Bronchial epithelial cell (primary cell): ENCODE data around the gene MYO1B. TPM values are rescaled to one million over a fixed set of nuclear protein-coding genes. Genes with fewer than 3 reads are reported as not detected.

Source experiments
- DNase-seq: peaks from one replicate; pipeline ENCODE4 v3.0.0-alpha.2; 2010; ENCODE audit warnings: low read depth
- FAIRE-seq: peaks from 2 replicates; lab custom pipeline; 2011; peaks lifted over from hg19 to GRCh38; lab: Jason Lieb, UNC
- H3K27me3 ChIP-seq: 2 replicates; pipeline ENCODE4 v1.5.1; 2011; ENCODE audit warnings: low read length; ENCODE audit not compliant: control insufficient read depth, insufficient read depth
- H3K36me3 ChIP-seq: 2 replicates; pipeline ENCODE4 v1.5.1; 2011; ENCODE audit warnings: low read length; ENCODE audit not compliant: control insufficient read depth, insufficient read depth
- H3K4me3 ChIP-seq: 2 replicates; pipeline ENCODE4 v1.5.1; 2011; ENCODE audit warnings: mild to moderate bottlenecking, low read depth, low read length, control low read depth
- total RNA-seq: library from RNA; depleted of rRNA; stranded (reverse); fragments of >200 nt; gene quantifications from 2 replicates; pipeline ENCODE4 v1.2.1, GENCODE V29; 2014
- TF ChIP-seq, protein P1 (sequence below): IDR thresholded peaks from 2 replicates; pipeline ENCODE4 v1.5.1; 2011; ENCODE audit warnings: mild to moderate bottlenecking, moderate library complexity, low read length, control low read depth, inconsistent platforms; ENCODE audit not compliant: insufficient read depth, severe bottlenecking

Gene MYO1B
- total RNA-seq, 1 donor from 2014 or later = 247 TPM

DNA sequence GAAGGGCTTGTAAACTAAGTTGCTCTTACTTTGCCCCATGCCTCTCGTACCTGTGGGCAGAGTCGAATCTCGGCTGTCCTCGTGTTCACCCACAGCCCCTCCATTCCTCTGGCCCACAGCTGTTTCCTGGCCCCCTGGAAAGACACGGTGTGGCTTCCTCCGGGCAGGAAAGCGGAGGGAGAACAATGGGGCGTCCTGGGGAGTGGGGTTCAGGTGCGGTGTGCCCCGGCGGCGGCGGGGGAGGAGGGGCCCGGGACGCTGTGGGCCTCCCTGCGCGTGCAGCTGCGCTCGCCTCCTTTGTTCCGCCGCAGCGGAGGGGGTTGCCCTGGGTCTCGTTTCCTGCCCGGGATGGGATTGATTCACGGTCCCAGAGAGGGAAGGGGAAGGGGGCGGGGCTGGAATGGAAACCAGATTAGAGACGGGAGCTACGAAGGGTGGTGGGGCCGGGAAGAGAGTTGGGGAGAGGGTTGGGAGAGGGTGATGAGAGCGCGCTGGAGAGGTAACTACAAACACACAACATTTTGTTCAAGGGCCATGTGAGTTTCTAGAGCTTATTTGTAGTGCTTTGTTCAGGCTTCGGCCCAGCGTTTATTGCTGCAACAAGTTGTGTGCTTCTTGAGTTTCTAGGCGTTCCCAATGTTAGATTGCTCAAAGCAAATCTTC lies 796 bp downstream of the MYO1B start:
- no peaks in the 10 kb centered on the region for H3K27me3 ChIP-seq
- DNase-seq = peak; percentile 54
- H3K36me3 ChIP-seq = peaks cover 4% of the 10 kb centered on the region
- FAIRE-seq = no peak
- peak overlapping the region; percentile 89 for H3K4me3 ChIP-seq
- TF ChIP-seq, protein P1, sequence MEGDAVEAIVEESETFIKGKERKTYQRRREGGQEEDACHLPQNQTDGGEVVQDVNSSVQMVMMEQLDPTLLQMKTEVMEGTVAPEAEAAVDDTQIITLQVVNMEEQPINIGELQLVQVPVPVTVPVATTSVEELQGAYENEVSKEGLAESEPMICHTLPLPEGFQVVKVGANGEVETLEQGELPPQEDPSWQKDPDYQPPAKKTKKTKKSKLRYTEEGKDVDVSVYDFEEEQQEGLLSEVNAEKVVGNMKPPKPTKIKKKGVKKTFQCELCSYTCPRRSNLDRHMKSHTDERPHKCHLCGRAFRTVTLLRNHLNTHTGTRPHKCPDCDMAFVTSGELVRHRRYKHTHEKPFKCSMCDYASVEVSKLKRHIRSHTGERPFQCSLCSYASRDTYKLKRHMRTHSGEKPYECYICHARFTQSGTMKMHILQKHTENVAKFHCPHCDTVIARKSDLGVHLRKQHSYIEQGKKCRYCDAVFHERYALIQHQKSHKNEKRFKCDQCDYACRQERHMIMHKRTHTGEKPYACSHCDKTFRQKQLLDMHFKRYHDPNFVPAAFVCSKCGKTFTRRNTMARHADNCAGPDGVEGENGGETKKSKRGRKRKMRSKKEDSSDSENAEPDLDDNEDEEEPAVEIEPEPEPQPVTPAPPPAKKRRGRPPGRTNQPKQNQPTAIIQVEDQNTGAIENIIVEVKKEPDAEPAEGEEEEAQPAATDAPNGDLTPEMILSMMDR = no peak

DNA sequence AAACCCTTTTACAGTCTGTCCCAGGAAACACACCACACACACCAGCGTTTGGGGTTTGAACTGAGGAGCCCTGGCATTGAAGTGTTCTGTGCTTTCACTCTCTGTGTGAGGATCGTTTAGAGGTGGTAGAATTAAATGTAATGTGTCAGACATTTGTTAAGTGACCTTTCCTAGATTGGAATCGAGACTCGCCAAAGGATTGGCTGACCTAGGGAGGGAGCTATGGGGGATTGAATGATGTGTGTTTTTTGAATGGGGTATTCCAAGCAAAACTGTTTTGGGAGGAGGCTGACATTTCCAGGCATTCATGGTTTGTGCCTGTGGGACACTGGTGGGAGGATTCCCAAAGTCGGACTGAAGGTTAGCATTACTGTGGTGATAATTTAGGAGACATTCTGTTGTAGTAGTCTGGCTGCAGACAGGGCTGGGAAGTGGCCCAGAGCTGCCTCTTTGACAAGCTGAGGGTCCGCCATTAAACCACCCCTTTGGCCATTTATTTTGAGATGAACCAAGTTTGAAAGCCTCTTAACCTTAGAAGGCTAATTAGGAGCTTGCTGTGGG lies 1.7 kb downstream of the MYO1B start:
- Histone ChIP-seq H3K36me3 (peaks cover 5% of the 10 kb centered on the region), H3K27me3 (no peaks in the 10 kb centered on the region), H3K4me3 (peak overlapping the region; percentile 89)
- no peak for DNase-seq
- TF ChIP-seq, protein P1 = no peak
- FAIRE-seq = no peak

DNA sequence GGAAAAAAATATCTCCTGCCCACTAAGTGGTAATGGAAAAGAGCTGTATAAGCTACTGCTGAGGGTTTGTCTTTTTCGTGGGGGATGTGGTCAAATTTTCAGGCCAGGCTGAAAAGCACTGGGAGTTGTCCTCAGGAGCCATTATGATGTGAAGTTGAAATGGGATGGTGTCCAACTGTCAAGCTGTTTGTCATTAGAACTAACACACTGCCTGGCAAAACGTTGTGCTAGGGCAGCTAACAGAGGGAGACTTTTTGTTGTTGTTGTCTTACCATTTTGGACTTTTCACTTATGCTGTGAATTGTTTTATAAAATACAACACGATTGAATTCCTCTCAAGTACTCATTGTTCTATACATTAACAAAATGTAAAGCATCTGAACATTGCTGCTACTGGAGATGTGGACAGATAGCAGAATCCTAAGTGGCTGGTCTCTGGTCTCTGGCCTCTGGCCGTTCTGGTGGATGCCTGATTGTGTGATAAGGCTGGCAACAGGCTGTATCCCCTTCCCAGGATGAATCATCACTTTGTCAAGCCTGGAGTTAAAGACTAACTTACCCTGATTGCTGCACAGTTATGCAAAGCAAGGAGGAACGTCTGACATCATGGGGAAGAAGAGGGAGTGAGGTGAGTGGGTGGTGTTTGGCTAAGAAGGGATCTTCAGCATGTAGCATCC lies 2.3 kb downstream of the MYO1B start:
- DNase-seq (peak; percentile 96), FAIRE-seq (no peak)
- peak overlapping the region; percentile 89 for H3K4me3 ChIP-seq
- peaks cover 5% of the 10 kb centered on the region for H3K36me3 ChIP-seq
- no peaks in the 10 kb centered on the region for H3K27me3 ChIP-seq
- TF ChIP-seq, protein P1 = no peak

DNA sequence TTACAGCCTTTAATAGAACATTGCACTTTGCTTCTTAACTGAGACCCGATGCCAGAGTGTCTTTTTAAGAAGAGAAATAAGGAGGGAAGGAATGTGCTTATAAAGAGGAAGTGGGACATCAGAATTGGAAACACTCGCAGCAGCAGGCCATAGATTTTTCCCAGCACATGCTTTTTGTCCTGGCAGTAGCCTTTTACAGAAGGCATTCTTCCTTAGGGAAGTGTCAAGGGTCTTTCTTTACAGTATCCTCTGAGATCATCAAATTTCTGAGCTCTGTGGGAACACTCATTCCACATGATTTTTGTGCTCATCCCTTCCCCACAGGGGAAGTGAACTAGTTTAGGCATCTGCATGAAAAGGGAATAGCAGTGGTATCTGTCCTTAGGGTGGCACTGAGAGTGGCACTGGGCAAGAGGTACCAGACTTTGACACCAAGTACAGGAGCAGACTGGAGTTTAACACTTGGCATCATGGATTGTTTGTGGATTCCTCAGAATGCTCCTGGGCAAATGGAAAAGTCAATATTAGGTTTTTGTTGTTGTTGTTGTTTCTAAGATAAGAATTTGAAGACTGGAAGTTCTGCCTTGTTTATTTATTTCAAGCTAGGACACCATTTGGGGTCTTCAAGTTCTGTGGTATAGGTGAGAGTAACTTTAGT lies 4.1 kb downstream of the MYO1B start:
- DNase-seq (no peak), FAIRE-seq (no peak)
- Histone ChIP-seq H3K36me3 (peaks cover 6% of the 10 kb centered on the region), H3K27me3 (no peaks in the 10 kb centered on the region), H3K4me3 (no peak overlapping the region)
- TF ChIP-seq, protein P1 = no peak

DNA sequence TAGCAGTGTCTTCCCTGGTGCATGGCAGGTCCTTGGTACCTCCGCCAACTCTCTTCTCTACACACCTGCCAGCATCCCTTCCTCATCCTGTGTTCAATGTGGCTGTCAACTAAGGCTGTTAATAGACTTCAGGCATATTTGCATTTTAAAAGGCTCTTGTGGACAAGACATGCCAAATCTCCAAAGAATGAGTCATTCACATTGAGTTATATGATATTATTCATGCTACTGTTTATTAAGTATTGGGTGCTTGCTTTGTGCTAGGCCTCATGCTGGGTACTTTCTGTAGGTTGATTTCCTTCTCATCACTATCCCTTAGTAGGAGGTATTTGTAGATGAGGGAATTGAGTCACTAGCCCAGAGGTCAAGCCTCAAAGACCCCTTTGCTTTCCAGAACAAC lies 5.2 kb downstream of the MYO1B start:
- DNase-seq = peak; percentile 77
- TF ChIP-seq, protein P1 = no peak
- H3K27me3 ChIP-seq = no peaks in the 10 kb centered on the region
- no peak for FAIRE-seq
- H3K4me3 ChIP-seq = no peak overlapping the region
- H3K36me3 ChIP-seq = peaks cover 6% of the 10 kb centered on the region
